WTC11 (cell line): Measurements from ENCODE around the gene PLD3. TPM values are rescaled to one million over a fixed set of nuclear protein-coding genes. Genes with fewer than 3 reads are reported as not detected.
A peak's percentile ranks its signal among the peaks of the same experiment; 100 is the strongest.

ENCODE experiments used
- ATAC-seq: fragments of 200-7000 bp; cut with Tn5 transposase; 2 replicates; pipeline ENCODE4 v1.10.0; 2021; ENCODE audit warnings: mild to moderate bottlenecking, moderate library complexity
- CTCF ChIA-PET: fragments of 300-600 bp; sonication (Branson Sonifier 250); formaldehyde crosslinking; loops from one replicate; lab custom pipeline; 2021; ENCODE audit warnings: antibody characterized with exemption; lab: Charles Lee
- POLR2A ChIA-PET: fragments of 350-600 bp; sonication (Branson Sonifier 250); formaldehyde crosslinking; loops from one replicate; lab custom pipeline; 2021; ENCODE audit warnings: antibody characterized with exemption; lab: Charles Lee
- DNase-seq: peaks from one replicate; pipeline ENCODE4 v3.0.0; 2021; ENCODE audit warnings: low spot score
- H3K27ac Mint-ChIP-seq: 2 replicates; pipeline ENCODE4 v1.8.0; 2021; ENCODE audit warnings: mixed read lengths
- H3K27me3 Mint-ChIP-seq: 2 replicates; pipeline ENCODE4 v1.8.0; 2021; ENCODE audit warnings: low read depth, mild to moderate bottlenecking, moderate library complexity, mixed read lengths
- H3K36me3 Mint-ChIP-seq: 2 replicates; pipeline ENCODE4 v1.8.0; 2021; ENCODE audit warnings: mixed read lengths
- H3K4me1 Mint-ChIP-seq: 2 replicates; pipeline ENCODE4 v1.8.0; 2022; ENCODE audit warnings: mixed read lengths
- H3K4me3 Mint-ChIP-seq: 2 replicates; pipeline ENCODE4 v1.8.0; 2021; ENCODE audit warnings: mild to moderate bottlenecking, moderate library complexity, mixed read lengths
- H3K9me3 Mint-ChIP-seq: 2 replicates; pipeline ENCODE4 v1.8.0; 2021; ENCODE audit warnings: mixed read lengths
- AFF4 ChIP-seq: sonication (generic); formaldehyde crosslinking; IDR thresholded peaks from 2 replicates; pipeline ENCODE4 v1.8.1; 2023; ENCODE audit warnings: mild to moderate bottlenecking, missing genetic modification reagents, borderline replicate concordance
- ATF6 ChIP-seq: sonication (generic); formaldehyde crosslinking; IDR thresholded peaks from 2 replicates; pipeline ENCODE4 v1.8.1; 2023; ENCODE audit warnings: mild to moderate bottlenecking, missing genetic modification reagents
- CREB1 ChIP-seq: sonication (generic); formaldehyde crosslinking; IDR thresholded peaks from 2 replicates; pipeline ENCODE4 v1.8.0; 2023; ENCODE audit warnings: mild to moderate bottlenecking, missing genetic modification reagents
- CREM ChIP-seq: sonication (generic); formaldehyde crosslinking; IDR thresholded peaks from 2 replicates; pipeline ENCODE4 v1.8.1; 2022; ENCODE audit warnings: mild to moderate bottlenecking, missing genetic modification reagents, moderate library complexity
- EMX1 ChIP-seq: fragments of 250-450 bp; sonication (Bioruptor Pico); IDR thresholded peaks from 2 replicates; pipeline ENCODE4 v1.8.0; 2021; ENCODE audit warnings: mild to moderate bottlenecking
- ETV6 ChIP-seq: sonication (generic); formaldehyde crosslinking; IDR thresholded peaks from 2 replicates; pipeline ENCODE4 v1.8.1; 2022; ENCODE audit warnings: mild to moderate bottlenecking, missing genetic modification reagents
- FOXJ3 ChIP-seq: sonication (generic); formaldehyde crosslinking; IDR thresholded peaks from 2 replicates; pipeline ENCODE4 v1.9.0; 2021; ENCODE audit warnings: missing genetic modification reagents, mild to moderate bottlenecking, borderline replicate concordance
- FOXP4 ChIP-seq: sonication (generic); formaldehyde crosslinking; IDR thresholded peaks from 2 replicates; pipeline ENCODE4 v1.8.0; 2022; ENCODE audit warnings: mild to moderate bottlenecking, missing genetic modification reagents
- GABPB1 ChIP-seq: sonication (generic); formaldehyde crosslinking; IDR thresholded peaks from 2 replicates; pipeline ENCODE4 v1.8.1; 2023; ENCODE audit warnings: mild to moderate bottlenecking, missing genetic modification reagents
- GTF2I ChIP-seq: fragments of 250-450 bp; sonication (Bioruptor Pico); conservative IDR thresholded peaks from 2 replicates; pipeline ENCODE4 v1.4.0; 2021; ENCODE audit warnings: mild to moderate bottlenecking
- HMGXB4 ChIP-seq: sonication (generic); formaldehyde crosslinking; IDR thresholded peaks from 2 replicates; pipeline ENCODE4 v1.8.1; 2023; ENCODE audit warnings: mild to moderate bottlenecking, moderate library complexity, missing genetic modification reagents
- IRF2 ChIP-seq: sonication (generic); formaldehyde crosslinking; IDR thresholded peaks from 2 replicates; pipeline ENCODE4 v1.8.0; 2022; ENCODE audit warnings: low read depth, missing genetic modification reagents, borderline replicate concordance
- JUN ChIP-seq: sonication (generic); formaldehyde crosslinking; IDR thresholded peaks from 2 replicates; pipeline ENCODE4 v1.8.0; 2023; ENCODE audit warnings: mild to moderate bottlenecking, missing genetic modification reagents
- KAT7 ChIP-seq: sonication (generic); formaldehyde crosslinking; IDR thresholded peaks from 2 replicates; pipeline ENCODE4 v1.8.1; 2023; ENCODE audit warnings: missing genetic modification reagents, mild to moderate bottlenecking, borderline replicate concordance
- NR3C1 ChIP-seq: sonication (generic); formaldehyde crosslinking; conservative IDR thresholded peaks from 2 replicates; pipeline ENCODE4 v1.8.1; 2023; ENCODE audit warnings: low read depth, mild to moderate bottlenecking, missing genetic modification reagents
- RELA ChIP-seq: sonication (generic); formaldehyde crosslinking; IDR thresholded peaks from 2 replicates; pipeline ENCODE4 v1.8.1; 2022; ENCODE audit warnings: missing genetic modification reagents, mild to moderate bottlenecking, borderline replicate concordance
- RORB ChIP-seq: fragments of 250-450 bp; sonication (Bioruptor Pico); IDR thresholded peaks from 2 replicates; pipeline ENCODE4 v1.9.0; 2021; ENCODE audit warnings: mild to moderate bottlenecking
- TCF7 ChIP-seq: sonication (generic); formaldehyde crosslinking; IDR thresholded peaks from 2 replicates; pipeline ENCODE4 v1.8.0; 2022; ENCODE audit warnings: mild to moderate bottlenecking, low read depth, missing genetic modification reagents, moderate library complexity
- TEAD4 ChIP-seq: sonication (generic); formaldehyde crosslinking; IDR thresholded peaks from 2 replicates; pipeline ENCODE4 v1.8.0; 2022; ENCODE audit warnings: mild to moderate bottlenecking, missing genetic modification reagents
- TP53 ChIP-seq: sonication (generic); formaldehyde crosslinking; IDR thresholded peaks from 2 replicates; pipeline ENCODE4 v1.8.1; 2023; ENCODE audit warnings: mild to moderate bottlenecking, missing genetic modification reagents
- USF2 ChIP-seq: sonication (generic); formaldehyde crosslinking; IDR thresholded peaks from 2 replicates; pipeline ENCODE4 v1.8.1; 2023; ENCODE audit warnings: mild to moderate bottlenecking, missing genetic modification reagents, moderate library complexity
- ZBTB21 ChIP-seq: sonication (generic); formaldehyde crosslinking; IDR thresholded peaks from 2 replicates; pipeline ENCODE4 v1.8.1; 2023; ENCODE audit warnings: mild to moderate bottlenecking, missing genetic modification reagents, borderline replicate concordance
- ZNF232 ChIP-seq: sonication (generic); formaldehyde crosslinking; IDR thresholded peaks from 2 replicates; pipeline ENCODE4 v1.8.0; 2022; ENCODE audit warnings: mild to moderate bottlenecking, missing genetic modification reagents
- ZNF396 ChIP-seq: fragments of 250-450 bp; sonication (Bioruptor Pico); IDR thresholded peaks from 2 replicates; pipeline ENCODE4 v1.8.0; 2021; ENCODE audit warnings: mild to moderate bottlenecking, moderate library complexity, borderline replicate concordance
- ZNF423 ChIP-seq: fragments of 250-450 bp; sonication (Bioruptor Pico); IDR thresholded peaks from 2 replicates; pipeline ENCODE4 v2.1.2; 2022; ENCODE audit warnings: mild to moderate bottlenecking, moderate library complexity
- total RNA-seq: library from RNA; stranded (reverse); gene quantifications from 3 replicates; pipeline ENCODE4 v1.2.3, GENCODE V29; 2021

The PLD3 gene
- total RNA-seq, 1 experiment from 2014 or later = 190 TPM

GRCh38 chr19:40400559-40400958 is 52.1 kb downstream of the PLD3 start:
- no peaks in the 10 kb centered on the region for H3K9me3 Mint-ChIP-seq
- H3K36me3 Mint-ChIP-seq = no peaks in the 10 kb centered on the region
- no peak for ATAC-seq
- DNase-seq = no peak
- no peak overlapping the region for H3K4me3 Mint-ChIP-seq
- TF ChIP-seq ETV6 (CRISPR knock-in tag) = no peak
- TF ChIP-seq FOXP4 (CRISPR knock-in tag) = no peak
- no peak for TF ChIP-seq AFF4 (CRISPR knock-in tag)
- TF ChIP-seq NR3C1 (CRISPR knock-in tag) = no peak
- TF ChIP-seq ATF6 = no peak
- no peak for TF ChIP-seq EMX1 (CRISPR knock-in tag)
- CTCF ChIA-PET = interaction anchor here (0.6 to 4.6 kb wide), 3 partner anchors 12 to 95 kb away, joined by 4 to 40 read pairs (median 4); no protein-coding TSS in a partner anchor
- H3K4me1 Mint-ChIP-seq = peaks cover 18% of the 10 kb centered on the region
- peaks cover 37% of the 10 kb centered on the region for H3K27me3 Mint-ChIP-seq
- no peak overlapping the region for H3K27ac Mint-ChIP-seq
- POLR2A ChIA-PET = no interaction called here

GRCh38 chr19:40403262-40403984 is 54.9 kb downstream of the PLD3 start:
- no peaks in the 10 kb centered on the region for H3K9me3 Mint-ChIP-seq
- TF ChIP-seq ZBTB21 (no peak), CREM (CRISPR knock-in tag) (no peak), ZNF396 (no peak), TEAD4 (CRISPR knock-in tag) (no peak), FOXJ3 (CRISPR knock-in tag) (no peak), KAT7 (CRISPR knock-in tag) (no peak), RORB (CRISPR knock-in tag) (no peak), CREB1 (no peak), USF2 (CRISPR knock-in tag) (0 out of 2 replicates have a peak, but pooled peaks have one; percentile 11), HMGXB4 (no peak), TP53 (CRISPR knock-in tag) (0 out of 2 replicates have a peak, but pooled peaks have one; percentile 43), TCF7 (CRISPR knock-in tag) (no peak), GTF2I (peak; percentile 88), ZNF232 (no peak), EMX1 (CRISPR knock-in tag) (0 out of 2 replicates have a peak, but pooled peaks have one; percentile 38), RELA (no peak), ZNF423 (CRISPR knock-in tag) (no peak), IRF2 (no peak), JUN (no peak), GABPB1 (CRISPR knock-in tag) (no peak)

More at GRCh38 chr19:40403262-40403984, 54.9 kb downstream of the PLD3 start:
- Mint-ChIP-seq H3K36me3 (no peaks in the 10 kb centered on the region), H3K4me1 (peaks cover 22% of the 10 kb centered on the region), H3K27me3 (peaks cover 21% of the 10 kb centered on the region), H3K27ac (peak overlapping the region; percentile 80), H3K4me3 (peak overlapping the region; percentile 84)
- DNase-seq (peak; percentile 99), ATAC-seq (peak; percentile 79)
- ChIA-PET POLR2A (interaction anchor here (0.6 to 2.0 kb wide), 7 partner anchors 10 to 55 kb away, joined by 3 to 10 read pairs (median 5); partner anchors contain the start of genes C19orf47, PLD3, PRX and SERTAD1), CTCF (interaction anchor here (0.5 to 4.6 kb wide), 11 partner anchors 10 to 146 kb away, joined by 3 to 40 read pairs (median 4); partner anchors contain the start of genes BLVRB, PRX and SERTAD1)
